GM12878 (cell line): ENCODE measurements around the gene CHEK1. TPM values are rescaled to one million over a fixed set of nuclear protein-coding genes. Genes with fewer than 3 reads are reported as not detected.

Experiments
- ATAC-seq: fragments of 200-7000 bp; cut with Tn5 transposase; 3 replicates; pipeline ENCODE4 v1.9.1; 2020; ENCODE audit warnings: mild to moderate bottlenecking, moderate library complexity
- BruUV-seq: library from RNA; stranded (reverse); fragments of 400-500 nt; replicated peaks from 2 replicates; lab custom pipeline; 2021; lab: Mats Ljungman, UMichigan
- CTCF ChIA-PET: fragments of 300-600 bp; sonication (Branson Sonifier 250); formaldehyde crosslinking; extraction: SDS; loops from one replicate; lab custom pipeline; 2021; ENCODE audit warnings: inconsistent platforms; lab: Yijun Ruan, JAX
- POLR2A ChIA-PET: fragments of 350-600 bp; formaldehyde crosslinking; extraction: SDS; loops from one replicate; lab custom pipeline; 2021; ENCODE audit warnings: inconsistent platforms; lab: Charles Lee
- RAD21 ChIA-PET: fragments of 300-600 bp; sonication (Branson Sonifier 250); formaldehyde crosslinking; loops from one replicate; lab custom pipeline; 2023; ENCODE audit warnings: antibody characterized with exemption; ENCODE audit not compliant: unreplicated experiment; lab: Charles Lee
- SMC1A ChIA-PET: fragments of 300-600 bp; sonication (Branson Sonifier 250); formaldehyde crosslinking; loops from one replicate; lab custom pipeline; 2023; ENCODE audit not compliant: unreplicated experiment, uncharacterized antibody; lab: Charles Lee
- DNase-seq: peaks from one replicate; pipeline ENCODE4 v3.0.0-alpha.2; 2011; ENCODE audit warnings: low read depth, low spot score
- FAIRE-seq: peaks from 3 replicates; lab custom pipeline; 2011; peaks lifted over from hg19 to GRCh38; lab: Jason Lieb, UNC
- H2AFZ ChIP-seq: 2 replicates; pipeline ENCODE4 v1.6.0; 2011; ENCODE audit warnings: low read depth, low read length, control low read depth; ENCODE audit not compliant: control insufficient read depth
- H3K27ac ChIP-seq: 2 replicates; pipeline ENCODE4 v1.5.1; 2011; ENCODE audit warnings: control low read depth; ENCODE audit not compliant: control insufficient read depth, insufficient read depth
- H3K27me3 ChIP-seq, 2 experiments: replicated peaks in 1 of 2; 2 replicates each; pipeline versions ENCODE4 v1.6.0 to v1.6.1; 2011; ENCODE audit warnings: low read length in 1 of 2; ENCODE audit not compliant: control insufficient read depth in 2 of 2, insufficient read depth in 2 of 2
- H3K36me3 ChIP-seq, 2 experiments: 2 replicates each; pipeline ENCODE4 v1.5.1; 2011; ENCODE audit warnings: low read length in 1 of 2; ENCODE audit not compliant: control insufficient read depth in 2 of 2, insufficient read depth in 2 of 2
- H3K4me1 ChIP-seq: 2 replicates; pipeline ENCODE4 v1.6.1; 2011; ENCODE audit warnings: mild to moderate bottlenecking, low read length, moderate library complexity, mixed read lengths; ENCODE audit not compliant: control insufficient read depth, insufficient read depth
- H3K4me2 ChIP-seq: 2 replicates; pipeline ENCODE4 v1.6.0; 2011; ENCODE audit warnings: control low read depth; ENCODE audit not compliant: control insufficient read depth, insufficient read depth
- H3K4me3 ChIP-seq: fragments of 200-600 bp; sonication (generic); 2 replicates; pipeline ENCODE4 v1.5.1; 2016
- H3K79me2 ChIP-seq: 2 replicates; pipeline ENCODE4 v1.6.0; 2011; ENCODE audit warnings: low read length; ENCODE audit not compliant: control insufficient read depth, insufficient read depth
- H3K9ac ChIP-seq: 2 replicates; pipeline ENCODE4 v1.8.0; 2011; ENCODE audit warnings: low read length, control low read depth, mixed read lengths; ENCODE audit not compliant: control insufficient read depth, insufficient read depth
- H3K9me3 ChIP-seq: replicated peaks from 3 replicates; pipeline ENCODE4 v1.5.1; 2011; ENCODE audit warnings: mild to moderate bottlenecking, low read length; ENCODE audit not compliant: control insufficient read depth, insufficient read depth
- H4K20me1 ChIP-seq: 2 replicates; pipeline ENCODE4 v1.6.0; 2011; ENCODE audit not compliant: control insufficient read depth, insufficient read depth
- ATF2 ChIP-seq: IDR thresholded peaks from 2 replicates; pipeline ENCODE4 v1.6.1; 2012; ENCODE audit warnings: low read length, inconsistent platforms
- PRDM15 ChIP-seq: fragments of 450-650 bp; formaldehyde crosslinking; IDR thresholded peaks from 2 replicates; pipeline ENCODE4 v1.4.0; 2020; ENCODE audit warnings: mild to moderate bottlenecking, moderate library complexity
- ZNF217 ChIP-seq: fragments of 450-650 bp; IDR thresholded peaks from 2 replicates; pipeline ENCODE4 v1.6.1; 2017; ENCODE audit warnings: antibody characterized with exemption, mild to moderate bottlenecking
- WGBS: methylation state at CpG from one replicate; pipeline ENCODE4 v1.1.6; 2016; ENCODE audit warnings: low lambda C conversion rate; ENCODE audit not compliant: insufficient replicate concordance, insufficient coverage; ENCODE audit errors: missing lambda C conversion rate; 5-methylcytosine and 5-hydroxymethylcytosine counted together
- in situ Hi-C: fragments of 300-500 bp; cut with MboI; formaldehyde crosslinking; loops from 9 replicates; pipeline ENCODE4 v1.14.3; 2018; ENCODE audit warnings: mixed read lengths
- intact Hi-C: fragments of 100-400 bp; cut with micrococcal nuclease; formaldehyde crosslinking; loops from one replicate; pipeline ENCODE4 v1.14.2; 2022; ENCODE audit not compliant: unreplicated experiment
- polyA plus RNA-seq, 11 experiments: library from polyadenylated mRNA; depleted of rRNA in 4 of 11; unstranded in 6 of 11; stranded (reverse) in 5 of 11; fragments of >200 nt; fragmentation: Nextera tagmentation in 4 of 11; fragmentation: Illumina TruSeq in 1 of 11; extraction: Ambion mirVana in 4 of 11; extraction: Trizol in 1 of 11; gene quantifications; 1 replicate in 1 of 11; 2 replicates in 10 of 11; pipeline versions ENCODE4 v1.2.1 to v1.2.3, GENCODE V29; 2011 to 2016; ENCODE audit warnings: inconsistent platforms in 2 of 11, missing spikeins in 2 of 11, low read depth in 1 of 11
- total RNA-seq, 4 experiments: library from RNA; depleted of rRNA in 3 of 4; stranded (reverse); fragments of >200 nt in 3 of 4; fragmentation: Illumina TruSeq in 1 of 4; extraction: Trizol in 1 of 4; gene quantifications; 2 replicates each; pipeline versions ENCODE4 v1.2.1 to v1.2.3, GENCODE V29; 2013 to 2021

The CHEK1 gene
- total and polyA plus RNA-seq, 10 of the 15 experiments (the other 5 are each of a cell fraction or from before 2014, with no cell fraction given) = 42.1 to 72.9 (median 65.6) TPM

GRCh38 chr11:125578783-125579182 lies 46.2 kb upstream of the CHEK1 start:
- ChIA-PET SMC1A (interaction anchor here (1.2 kb wide), 1 partner anchor 9 kb away, joined by 4 read pairs; no protein-coding TSS in a partner anchor), POLR2A (no interaction called here), CTCF (interaction anchor here (1.1 to 1.5 kb wide), 2 partner anchors 9 to 11 kb away, joined by 3 to 5 read pairs; partner anchors contain the start of gene EI24), RAD21 (interaction anchor here (0.8 kb wide), 1 partner anchor 8 kb away, joined by 4 read pairs; no protein-coding TSS in a partner anchor)
- in situ Hi-C loops = no loop called here
- Histone ChIP-seq H3K4me1 (no peaks in the 10 kb centered on the region), H3K27ac (no peak overlapping the region), H2AFZ (no peak overlapping the region), H3K4me2 (no peak overlapping the region), H3K9ac (no peak overlapping the region), H3K4me3 (no peak overlapping the region), H4K20me1 (no peaks in the 10 kb centered on the region), H3K79me2 (no peaks in the 10 kb centered on the region), H3K9me3 (no peaks in the 10 kb centered on the region), H3K36me3 (peaks cover 14 to 40% of the 10 kb centered on the region in 2 experiments), H3K27me3 (no peaks in the 10 kb centered on the region)
- ATAC-seq (no peak), FAIRE-seq (no peak), DNase-seq (no peak)
- intact Hi-C loops = no loop called here
- 97% methylated on average over 2 of the region's 2 CpGs for WGBS
- no peak for TF ChIP-seq PRDM15 (CRISPR knock-in tag)
- no peak for TF ChIP-seq ATF2
- no peak for TF ChIP-seq ZNF217
- no TSS peak for BruUV-seq
